ENCODE data around the gene PRKG2. TPM values are rescaled to one million over a fixed set of nuclear protein-coding genes. Genes with fewer than 3 reads are reported as not detected.

PRKG2 gene
- total RNA-seq, 2 donors from 2014 or later, result 0.16 to 0.25 TPM

GRCh38 chr4:81038636-81039350 lies 176.2 kb downstream of the PRKG2 start:
- DNase-seq (ENCODE audit: low spot score in 2 of 2) (no peak), ATAC-seq (no peak)
- no peaks in the 10 kb centered on the region for H3K9me3 Mint-ChIP-seq
- H3K36me3 Mint-ChIP-seq, result no peaks in the 10 kb centered on the region
- no peak overlapping the region for H3K27ac Mint-ChIP-seq

Other genes starting within 250 kb of the PRKG2 start
- gene BMP3, start 184.5 kb downstream of the PRKG2 start, total RNA-seq, result not detected